ENCODE results near the gene SLC35G1.

GRCh38 chr10:93904901-93905300 lies 11.1 kb downstream of the SLC35G1 start:
- TF ChIP-seq CTCF (IDR thresholded peaks at IDR 0.05) (no peak), POLR2A (IDR thresholded peaks at IDR 0.05) (no peak), EP300 (IDR thresholded peaks at IDR 0.05) (no peak)
